A673 (cell line): ENCODE measurements around the gene OXSM. TPM values are rescaled to one million over a fixed set of nuclear protein-coding genes. Genes with fewer than 3 reads are reported as not detected.

Experiments used
- BruUV-seq: library from RNA; stranded (reverse); fragments of 400-500 nt; replicated peaks from 2 replicates; lab custom pipeline; 2021; lab: Mats Ljungman, UMichigan
- CTCF ChIA-PET: fragments of 300-600 bp; sonication (Branson Sonifier 250); formaldehyde crosslinking; loops from one replicate; lab custom pipeline; 2022; ENCODE audit warnings: antibody characterized with exemption; lab: Charles Lee
- POLR2A ChIA-PET: fragments of 300-600 bp; sonication (Branson Sonifier 250); formaldehyde crosslinking; loops from one replicate; lab custom pipeline; 2022; ENCODE audit warnings: antibody characterized with exemption; ENCODE audit not compliant: low non-redundant PET; lab: Charles Lee
- DNase-seq: peaks from one replicate; pipeline ENCODE4 v3.0.0-alpha.2; 2015; ENCODE audit warnings: low spot score
- H3K27ac ChIP-seq: fragments of 200-600 bp; sonication (generic); 2 replicates; pipeline ENCODE4 v1.5.1; 2016; ENCODE audit warnings: mixed run types, low read depth, mild to moderate bottlenecking, mixed read lengths, antibody characterized with exemption, low read length; ENCODE audit not compliant: poor library complexity, severe bottlenecking
- H3K27me3 ChIP-seq: fragments of 200-600 bp; sonication (generic); replicated peaks from 2 replicates; pipeline ENCODE4 v1.6.1; 2017; ENCODE audit warnings: mixed run types, low read depth, mild to moderate bottlenecking, mixed read lengths, antibody characterized with exemption, low read length; ENCODE audit not compliant: insufficient read depth, poor library complexity
- H3K36me3 ChIP-seq: fragments of 200-600 bp; sonication (generic); 2 replicates; pipeline ENCODE4 v1.6.1; 2016; ENCODE audit warnings: mixed run types, mild to moderate bottlenecking, mixed read lengths, antibody characterized with exemption, low read length; ENCODE audit not compliant: insufficient read depth, poor library complexity, severe bottlenecking
- H3K4me1 ChIP-seq: fragments of 200-600 bp; sonication (generic); 2 replicates; pipeline ENCODE4 v1.6.1; 2017; ENCODE audit warnings: mixed run types, mild to moderate bottlenecking, mixed read lengths, antibody characterized with exemption, low read length; ENCODE audit not compliant: insufficient read depth, poor library complexity, severe bottlenecking
- H3K4me3 ChIP-seq: fragments of 200-600 bp; sonication (generic); 2 replicates; pipeline ENCODE4 v1.5.1; 2016; ENCODE audit warnings: low read depth, mixed run types, mild to moderate bottlenecking, mixed read lengths, low read length; ENCODE audit not compliant: poor library complexity, severe bottlenecking
- H3K9me3 ChIP-seq: fragments of 200-600 bp; sonication (generic); 2 replicates; pipeline ENCODE4 v1.6.1; 2016; ENCODE audit warnings: mixed run types, low read depth, mild to moderate bottlenecking, mixed read lengths, antibody characterized with exemption, low read length; ENCODE audit not compliant: poor library complexity, severe bottlenecking
- CTCF ChIP-seq: fragments of 300-800, 200-600 bp; sonication (generic); conservative IDR thresholded peaks from 2 replicates; pipeline ENCODE4 v1.5.1; 2017; ENCODE audit warnings: low read depth, mild to moderate bottlenecking, antibody characterized with exemption, low read length, moderate library complexity, mixed read lengths
- EZH2 ChIP-seq: fragments of 200-600 bp; sonication (generic); IDR thresholded peaks from 2 replicates; pipeline ENCODE4 v1.6.1; 2017; ENCODE audit warnings: borderline replicate concordance, low read depth, mild to moderate bottlenecking, mixed read lengths, antibody characterized with exemption, low read length; ENCODE audit not compliant: poor library complexity, severe bottlenecking
- intact Hi-C: fragments of 100-400 bp; cut with micrococcal nuclease; formaldehyde crosslinking; loops from one replicate; pipeline ENCODE4 v1.10.0; 2022; ENCODE audit not compliant: unreplicated experiment
- total RNA-seq: library from RNA; stranded (reverse); gene quantifications from 2 replicates; pipeline ENCODE4 v1.2.3, GENCODE V29; 2021

The OXSM gene
- total RNA-seq, 1 experiment from 2014 or later, result 7.6 TPM

- ChIA-PET POLR2A (no interaction called here), CTCF (no interaction called here)
- BruUV-seq, result no TSS peak
- no peaks in the 10 kb centered on the region for H3K36me3 ChIP-seq
- DNase-seq, result peak; percentile 74
- peaks cover 55% of the 10 kb centered on the region for H3K27me3 ChIP-seq
- TF ChIP-seq EZH2 (no peak), CTCF (no peak)
- no peaks in the 10 kb centered on the region for H3K9me3 ChIP-seq
- H3K27ac ChIP-seq, result no peak overlapping the region
- peaks cover 16% of the 10 kb centered on the region for H3K4me1 ChIP-seq
- H3K4me3 ChIP-seq, result no peak overlapping the region
- intact Hi-C loops, result no loop called here
Measured at GRCh38 chr3:25820366-25820765, 30.5 kb downstream of the OXSM start.

GRCh38 chr3:25820816-25821486, 31.1 kb downstream of the OXSM start:
- intact Hi-C loops, result no loop called here
- H3K36me3 ChIP-seq, result no peaks in the 10 kb centered on the region
- no peak overlapping the region for H3K27ac ChIP-seq
- no peak for TF ChIP-seq CTCF
- no peak for TF ChIP-seq EZH2
- CTCF ChIA-PET, result no interaction called here
- peaks cover 50% of the 10 kb centered on the region for H3K27me3 ChIP-seq
- BruUV-seq, result no TSS peak
- POLR2A ChIA-PET, result no interaction called here
- DNase-seq, result peak; percentile 88
- H3K9me3 ChIP-seq, result no peaks in the 10 kb centered on the region
- H3K4me3 ChIP-seq, result no peak overlapping the region
- peaks cover 16% of the 10 kb centered on the region for H3K4me1 ChIP-seq

GRCh38 chr3:25821746-25822573, 32.1 kb downstream of the OXSM start:
- Histone ChIP-seq H3K4me3 (no peak overlapping the region), H3K36me3 (no peaks in the 10 kb centered on the region), H3K4me1 (peaks cover 16% of the 10 kb centered on the region), H3K27ac (no peak overlapping the region), H3K27me3 (peaks cover 40% of the 10 kb centered on the region), H3K9me3 (no peaks in the 10 kb centered on the region)
- POLR2A ChIA-PET, result no interaction called here
- CTCF ChIA-PET, result no interaction called here
- no peak for TF ChIP-seq CTCF
- no peak for TF ChIP-seq EZH2
- intact Hi-C loops, result no loop called here
- BruUV-seq, result no TSS peak
- no peak for DNase-seq
